ENCODE data around the gene BPIFB2.

The BPIFB2 gene

GRCh38 chr20:33020278-33021161 lies 13.0 kb downstream of the BPIFB2 start:
- ChIA-PET POLR2A (no interaction called here), CTCF (no interaction called here)
- H3K4me3 ChIP-seq (ENCODE audit: low read depth, low read length): no peak overlapping the region
- DNase-seq (ENCODE audit: low read depth, low spot score): no peak
- no peak for TF ChIP-seq CTCF (IDR thresholded peaks at IDR 0.05; ENCODE audit: insufficient read depth, low read length, missing control alignments)

GRCh38 chr20:33021879-33022278 lies 14.4 kb downstream of the BPIFB2 start:
- DNase-seq (ENCODE audit: low read depth, low spot score): no peak
- no peak for TF ChIP-seq CTCF (IDR thresholded peaks at IDR 0.05; ENCODE audit: insufficient read depth, low read length, missing control alignments)
- POLR2A ChIA-PET: no interaction called here
- CTCF ChIA-PET: no interaction called here
- no peak overlapping the region for H3K4me3 ChIP-seq (ENCODE audit: low read depth, low read length)

- no peak overlapping the region for H3K4me3 ChIP-seq (ENCODE audit: low read depth, low read length)
- no peak for TF ChIP-seq CTCF (IDR thresholded peaks at IDR 0.05; ENCODE audit: insufficient read depth, low read length, missing control alignments)
- POLR2A ChIA-PET: no interaction called here
- CTCF ChIA-PET: no interaction called here
- DNase-seq (ENCODE audit: low read depth, low spot score): no peak
Measured at GRCh38 chr20:33022289-33022688, 14.8 kb downstream of the BPIFB2 start.

GRCh38 chr20:33022694-33023438 lies 15.4 kb downstream of the BPIFB2 start:
- DNase-seq (ENCODE audit: low read depth, low spot score): no peak
- ChIA-PET POLR2A (no interaction called here), CTCF (no interaction called here)
- H3K4me3 ChIP-seq (ENCODE audit: low read depth, low read length): no peak overlapping the region
- no peak for TF ChIP-seq CTCF (IDR thresholded peaks at IDR 0.05; ENCODE audit: insufficient read depth, low read length, missing control alignments)

- no peak overlapping the region for H3K4me3 ChIP-seq (ENCODE audit: low read depth, low read length)
Measured at GRCh38 chr20:33023439-33024242, 16.1 kb downstream of the BPIFB2 start.

More at GRCh38 chr20:33023439-33024242, 16.1 kb downstream of the BPIFB2 start:
- DNase-seq (ENCODE audit: low read depth, low spot score): no peak
- no peak for TF ChIP-seq CTCF (IDR thresholded peaks at IDR 0.05; ENCODE audit: insufficient read depth, low read length, missing control alignments)
- ChIA-PET POLR2A (no interaction called here), CTCF (no interaction called here)

All from AG04449 (cell line).